ENCODE results near the gene TDRD12.
"Not testable (repeated sequence)": the region's sequence is repeated elsewhere in the genome, so short reads cannot be mapped to it uniquely, and the experiment has no call there.

Gene TDRD12

GRCh38 chr19:32864318-32865007, 144.9 kb downstream of the TDRD12 start:
- DNase-seq (ENCODE audit: low read depth, low spot score) = no peak

- DNase-seq (ENCODE audit: low read depth, low spot score) = no peak
These were observed 145.8 kb downstream of the TDRD12 start for GRCh38 chr19:32865326-32865725.

GRCh38 chr19:32866061-32866460, 146.5 kb downstream of the TDRD12 start:
- DNase-seq (ENCODE audit: low read depth, low spot score) = no peak

DNA sequence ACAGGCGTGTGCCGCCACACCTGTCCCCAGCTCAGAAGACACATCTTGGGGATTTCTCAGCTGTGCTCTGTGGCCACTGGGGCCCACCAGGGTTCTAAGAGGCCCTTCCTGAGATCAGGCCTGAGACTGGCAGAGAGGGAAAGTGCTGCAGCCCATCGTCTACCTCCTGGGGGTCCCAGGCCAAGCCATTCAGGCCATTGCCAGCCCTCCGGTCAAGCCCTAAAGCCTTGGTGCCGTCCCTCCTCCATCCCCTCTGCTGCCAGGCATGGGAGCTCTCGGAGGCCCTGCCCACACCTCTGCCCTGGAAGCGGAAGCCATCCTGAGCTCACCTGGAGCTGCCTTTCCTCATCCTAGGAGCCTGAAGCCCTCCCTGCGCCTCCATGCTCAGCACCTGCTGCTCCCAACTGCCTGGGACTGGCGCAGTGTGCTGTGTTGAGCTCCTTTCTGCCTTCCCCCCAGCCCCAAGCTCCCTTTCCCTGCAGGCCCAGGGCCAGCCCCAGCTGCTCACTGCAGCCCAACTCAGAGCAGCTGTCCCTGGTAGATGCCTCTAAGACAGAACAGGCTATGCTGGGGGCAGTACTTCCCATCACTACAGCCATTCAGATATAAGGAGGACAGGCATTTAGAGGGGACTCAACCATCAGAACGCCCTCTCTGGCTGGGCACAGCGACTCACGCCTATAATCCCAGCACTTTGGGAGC, 147.1 kb downstream of the TDRD12 start:
- no peak for DNase-seq (ENCODE audit: low read depth, low spot score)

GRCh38 chr19:32867436-32867835, 147.9 kb downstream of the TDRD12 start:
- DNase-seq (ENCODE audit: low read depth, low spot score) = not testable (repeated sequence)

DNA sequence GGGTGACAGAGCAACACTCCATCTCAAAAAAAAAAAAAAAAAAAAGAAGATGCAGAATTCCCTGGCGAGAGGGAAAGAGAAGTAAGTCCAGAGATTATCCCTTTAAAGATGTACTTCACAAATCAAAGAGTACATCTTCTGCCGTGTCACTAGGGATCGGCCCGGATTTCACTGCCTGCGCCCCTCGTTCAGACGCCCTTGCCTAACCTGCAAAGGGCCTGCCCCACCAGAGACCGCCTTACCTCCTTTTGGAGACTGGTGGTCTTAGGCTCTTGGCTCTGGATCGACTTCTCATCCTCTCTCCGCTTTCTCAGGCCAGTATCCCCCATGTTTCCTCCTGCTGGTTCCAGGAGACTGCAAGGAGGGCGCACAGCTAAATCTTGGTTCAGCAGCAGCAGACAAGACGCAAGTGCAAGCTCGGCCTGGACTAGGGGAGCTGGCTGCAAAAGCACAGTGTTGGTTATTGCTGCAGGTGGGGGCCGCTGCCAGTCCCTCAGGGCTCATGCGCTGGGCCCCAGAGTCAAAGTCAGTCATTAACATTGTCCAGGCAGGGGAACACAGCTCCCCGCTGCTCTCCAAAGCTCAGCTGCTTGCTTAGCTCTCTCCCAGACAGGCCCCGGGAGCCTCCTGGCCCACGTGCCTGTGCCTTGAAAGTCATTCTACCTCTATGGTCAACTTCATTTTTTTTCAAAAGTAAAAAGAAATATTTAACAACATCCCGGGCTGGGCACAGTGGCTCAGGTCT, 148.8 kb downstream of the TDRD12 start:
- DNase-seq (ENCODE audit: low read depth, low spot score) = no peak

- no peak for DNase-seq (ENCODE audit: low read depth, low spot score)
These were observed 149.9 kb downstream of the TDRD12 start, which contains the start of gene SLC7A9 for GRCh38 chr19:32869369-32869965. SLC7A9 (minus strand) TSS chr19:32869767; CDS start chr19:32868534, 1,233 bp downstream.

DNA sequence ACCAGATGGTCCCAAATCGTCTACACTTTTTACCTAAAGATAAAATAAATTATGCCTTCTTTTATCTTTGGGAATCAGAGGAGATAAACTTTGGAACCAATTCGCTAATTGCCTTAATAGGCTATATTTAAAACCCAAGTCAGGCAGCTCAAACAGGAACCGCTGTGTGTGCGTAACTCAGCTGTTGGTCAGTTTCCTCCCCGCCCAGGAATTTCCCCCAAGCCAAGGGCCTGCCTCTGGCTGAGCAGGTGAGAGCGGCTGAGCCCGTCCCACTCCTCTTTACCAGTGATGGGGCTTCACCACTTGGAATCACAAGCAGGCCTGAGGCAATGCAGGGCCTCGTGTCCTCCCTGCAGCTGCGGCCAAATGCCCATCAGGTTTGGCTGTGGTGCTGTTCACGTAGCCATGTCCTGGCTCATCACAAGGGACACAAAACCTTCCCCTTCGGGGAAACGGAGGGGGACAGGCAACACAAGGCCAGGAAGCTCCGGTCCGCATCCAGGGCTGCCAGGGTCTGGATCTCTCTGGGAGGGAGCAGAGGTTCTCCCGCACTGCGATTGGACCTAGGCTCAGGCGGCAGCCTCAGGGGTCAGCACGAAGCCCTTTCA, 150.5 kb downstream of the TDRD12 start:
- no peak for DNase-seq (ENCODE audit: low read depth, low spot score)

- no peak for DNase-seq (ENCODE audit: low read depth, low spot score)
These were observed 151.4 kb downstream of the TDRD12 start for GRCh38 chr19:32870981-32871451.

DNA sequence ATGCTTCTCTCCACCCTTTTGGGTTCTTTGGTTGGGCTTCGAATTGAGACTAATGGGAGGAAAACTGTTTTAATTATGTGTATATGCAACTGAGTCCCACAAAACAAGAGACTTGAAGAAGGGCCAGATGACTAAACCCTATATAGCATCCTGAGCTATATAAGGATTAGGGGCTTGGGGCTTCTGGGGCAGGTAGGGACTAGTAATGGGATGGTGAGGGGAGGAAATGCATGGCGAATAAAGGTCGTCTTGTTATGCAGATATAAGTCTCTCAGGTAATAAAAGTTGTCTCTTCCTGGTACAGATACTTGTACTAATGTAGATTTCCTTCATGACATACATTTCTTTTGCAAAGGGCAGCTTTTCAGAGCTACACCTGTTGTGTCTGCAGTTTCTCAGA, 152.8 kb downstream of the TDRD12 start:
- no peak for DNase-seq (ENCODE audit: low read depth, low spot score)

DNA sequence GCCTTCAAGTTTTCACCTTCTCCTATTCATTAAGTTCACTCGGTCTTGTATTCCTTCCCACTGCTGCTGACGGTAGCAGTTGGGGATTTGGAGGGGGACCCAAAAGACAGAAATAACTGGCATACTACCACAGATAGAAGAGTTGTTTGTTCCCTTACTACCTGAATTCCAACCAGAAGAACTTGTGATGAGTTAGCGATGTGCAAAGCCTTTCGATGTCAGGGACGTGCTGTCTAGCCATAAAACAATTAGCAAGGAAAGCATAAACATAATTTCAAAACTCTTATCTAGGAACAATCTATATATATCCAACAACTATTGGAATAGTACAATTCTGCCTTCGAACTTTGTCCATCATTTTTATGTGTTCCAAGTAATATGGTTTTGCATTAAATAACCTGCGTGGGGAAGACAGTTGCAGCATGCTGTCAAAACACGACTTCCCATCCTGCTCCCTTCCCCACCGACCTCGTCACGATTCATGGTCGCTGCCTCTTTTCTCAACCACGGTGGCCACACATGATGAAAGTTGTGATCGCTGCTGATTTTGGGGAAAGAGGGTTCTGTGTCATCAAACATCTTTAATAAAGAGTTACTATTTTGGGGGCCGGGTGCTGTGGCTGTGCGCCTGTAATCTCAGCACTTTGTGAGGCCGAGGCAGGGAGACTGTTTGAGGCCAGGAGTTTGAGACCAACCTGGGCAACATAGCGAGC, 153.8 kb downstream of the TDRD12 start:
- DNase-seq (ENCODE audit: low read depth, low spot score) = no peak

- no peak for DNase-seq (ENCODE audit: low read depth, low spot score)
These were observed 155.0 kb downstream of the TDRD12 start for GRCh38 chr19:32874605-32875004.

GRCh38 chr19:32875428-32875827, 155.9 kb downstream of the TDRD12 start:
- DNase-seq (ENCODE audit: low read depth, low spot score) = no peak

DNA sequence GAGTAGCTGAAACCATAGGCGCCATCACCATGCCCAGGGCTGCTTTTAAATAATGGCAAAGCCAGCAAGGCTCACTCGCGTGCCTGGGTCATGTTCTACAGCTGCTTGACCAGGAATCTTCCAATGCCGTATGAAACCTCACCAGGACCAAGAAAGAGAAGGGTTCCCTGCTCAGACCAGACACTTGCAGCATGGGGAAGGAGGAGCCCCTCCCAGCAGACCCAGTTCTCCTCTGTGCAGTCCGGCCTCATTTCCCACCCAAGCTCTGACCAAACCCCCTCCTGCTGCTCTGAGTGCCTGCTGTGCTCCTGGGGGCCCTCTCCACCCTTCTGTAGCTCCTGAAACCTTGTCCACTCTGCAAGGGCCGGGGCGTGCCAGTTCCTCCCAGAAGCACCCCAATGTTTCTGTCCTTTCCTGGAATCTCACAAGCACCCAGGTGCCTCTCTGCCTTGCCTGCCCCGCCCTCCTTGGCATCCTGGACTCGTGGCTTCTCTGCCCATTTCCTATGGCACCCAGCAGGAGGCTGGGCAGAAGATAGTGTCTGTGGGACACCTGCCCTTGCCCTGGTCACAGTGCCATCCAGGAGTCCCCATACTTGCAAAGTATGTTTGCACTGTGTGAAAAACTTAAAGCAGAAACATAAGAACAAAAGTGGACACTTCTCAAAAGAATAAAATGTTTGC, 156.8 kb downstream of the TDRD12 start:
- no peak for DNase-seq (ENCODE audit: low read depth, low spot score)

DNA sequence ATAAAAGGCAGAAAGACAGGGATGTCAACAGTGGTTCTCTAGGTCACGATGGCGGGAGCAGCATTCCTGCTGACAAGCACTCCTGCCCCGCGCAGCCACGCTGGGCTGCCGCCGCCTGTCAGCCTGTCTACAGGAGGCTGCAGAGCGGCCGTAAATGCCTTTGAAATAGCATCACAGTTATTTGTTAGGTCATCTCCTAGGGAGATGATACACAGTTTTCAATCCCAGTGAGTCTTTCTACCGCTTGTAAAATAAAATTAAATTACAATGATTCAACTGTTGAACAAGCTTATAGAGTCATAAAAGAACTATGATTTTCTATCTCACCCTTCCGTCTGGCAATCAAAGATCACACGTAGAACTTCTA, 157.3 kb downstream of the TDRD12 start:
- DNase-seq (ENCODE audit: low read depth, low spot score) = peak; percentile 50

Data from smooth muscle cell of the brain vasculature (primary cell).